Transverse colon (tissue), 4 donors: ENCODE results near the gene SNRNP70. TPM values are rescaled to one million over a fixed set of nuclear protein-coding genes. Genes with fewer than 3 reads are reported as not detected.

Experiments used
- DNase-seq: peaks from one replicate; pipeline ENCODE4 v3.0.0-alpha.2; 2019
- H3K27ac ChIP-seq, 4 donors: fragments of 200-600 bp; sonication (generic); 2 replicates each; pipeline ENCODE4 v1.5.1; 2016 to 2018; ENCODE audit warnings: inconsistent platforms in 4 of 4
- H3K27me3 ChIP-seq: fragments of 200-600 bp; sonication (generic); 2 replicates; pipeline ENCODE4 v1.5.1; 2017; ENCODE audit warnings: inconsistent platforms
- H3K36me3 ChIP-seq, 4 donors: fragments of 200-600 bp; sonication (generic); 2 replicates each; pipeline ENCODE4 v1.5.1; 2017 to 2019; ENCODE audit warnings: inconsistent platforms in 4 of 4
- H3K4me1 ChIP-seq, 4 donors: fragments of 200-600 bp; sonication (generic); 2 replicates each; pipeline ENCODE4 v1.5.1; 2017 to 2020; ENCODE audit warnings: inconsistent platforms in 4 of 4
- H3K4me3 ChIP-seq, 4 donors: fragments of 200-600 bp; sonication (generic); 1 replicate in 1 of 4; 2 replicates in 3 of 4; pipeline versions ENCODE4 v1.5.1 to v1.6.1; 2017 to 2019; ENCODE audit warnings: inconsistent platforms in 4 of 4
- H3K9me3 ChIP-seq, 2 donors: fragments of 200-600 bp; sonication (generic); 2 replicates each; pipeline ENCODE4 v1.5.1; 2017 to 2019; ENCODE audit warnings: inconsistent platforms in 2 of 2
- EP300 ChIP-seq: sonication (generic); formaldehyde crosslinking; IDR thresholded peaks from one replicate; pipeline ENCODE4 v1.6.1; 2017; ENCODE audit warnings: antibody characterized with exemption, low read depth
- POLR2A ChIP-seq: fragments of 450-650 bp; IDR thresholded peaks from one replicate; pipeline ENCODE4 v1.6.1; 2016; ENCODE audit warnings: antibody characterized with exemption, mild to moderate bottlenecking, moderate library complexity
- POLR2AphosphoS5 ChIP-seq, 3 donors: sonication (generic); formaldehyde crosslinking; IDR thresholded peaks; one replicate each; pipeline ENCODE4 v1.6.1; 2016; ENCODE audit warnings: antibody characterized with exemption in 3 of 3
- WGBS, 2 donors: methylation state at CpG; one replicate each; pipeline ENCODE4 v1.1.5; 2018; ENCODE audit warnings: low coverage in 1 of 2; 5-methylcytosine and 5-hydroxymethylcytosine counted together
- in situ Hi-C, 4 donors: fragments of 200-750 bp; cut with MboI; loops; one replicate each; pipeline versions ENCODE4 v1.15.0 to v1.15.1; 2017; ENCODE audit warnings: low sequenced_read_pairs in 3 of 4, low pct_ligation_motif_present in 1 of 4, low pct_unique_long_range_greater_than_20kb in 1 of 4
- intact Hi-C: fragments of 100-400 bp; cut with DNase I; formaldehyde crosslinking; loops from one replicate; pipeline ENCODE4 v1.15.1; 2023; ENCODE audit warnings: low total_unique reads
- total RNA-seq, 4 donors: library from RNA; depleted of rRNA; stranded (reverse); fragments of >200 nt; gene quantifications; one replicate each; pipeline ENCODE4 v1.1.0, GENCODE V29; 2016
- TF ChIP-seq, protein P1 (sequence below), 5 experiments: fragments of 200-600 bp in 3 of 5; fragments of 450-650 bp in 2 of 5; sonication (generic) in 3 of 5; IDR thresholded peaks; 1 replicate in 2 of 5; 2 replicates in 3 of 5; pipeline ENCODE4 v1.5.1; 2016 to 2017; ENCODE audit warnings: antibody characterized with exemption in 5 of 5, inconsistent platforms in 3 of 5, mild to moderate bottlenecking in 2 of 5, moderate library complexity in 1 of 5

Gene SNRNP70
- total RNA-seq, 4 donors from 2014 or later = 216 to 682 (median 292) TPM

- Histone ChIP-seq H3K27ac (no peak overlapping the region), H3K9me3 (no peaks in the 10 kb centered on the region), H3K4me1 (no peaks in the 10 kb centered on the region), H3K27me3 (no peaks in the 10 kb centered on the region), H3K36me3 (peaks cover 0 to 73% (median 27%) of the 10 kb centered on the region in 4 donors), H3K4me3 (no peak overlapping the region)
- in situ Hi-C loops (no loop called here), intact Hi-C loops (no loop called here)
- TF ChIP-seq POLR2AphosphoS5 (IDR thresholded peaks at IDR 0.05) (no peak), EP300 (no peak), POLR2A (no peak)
- TF ChIP-seq, protein P1, sequence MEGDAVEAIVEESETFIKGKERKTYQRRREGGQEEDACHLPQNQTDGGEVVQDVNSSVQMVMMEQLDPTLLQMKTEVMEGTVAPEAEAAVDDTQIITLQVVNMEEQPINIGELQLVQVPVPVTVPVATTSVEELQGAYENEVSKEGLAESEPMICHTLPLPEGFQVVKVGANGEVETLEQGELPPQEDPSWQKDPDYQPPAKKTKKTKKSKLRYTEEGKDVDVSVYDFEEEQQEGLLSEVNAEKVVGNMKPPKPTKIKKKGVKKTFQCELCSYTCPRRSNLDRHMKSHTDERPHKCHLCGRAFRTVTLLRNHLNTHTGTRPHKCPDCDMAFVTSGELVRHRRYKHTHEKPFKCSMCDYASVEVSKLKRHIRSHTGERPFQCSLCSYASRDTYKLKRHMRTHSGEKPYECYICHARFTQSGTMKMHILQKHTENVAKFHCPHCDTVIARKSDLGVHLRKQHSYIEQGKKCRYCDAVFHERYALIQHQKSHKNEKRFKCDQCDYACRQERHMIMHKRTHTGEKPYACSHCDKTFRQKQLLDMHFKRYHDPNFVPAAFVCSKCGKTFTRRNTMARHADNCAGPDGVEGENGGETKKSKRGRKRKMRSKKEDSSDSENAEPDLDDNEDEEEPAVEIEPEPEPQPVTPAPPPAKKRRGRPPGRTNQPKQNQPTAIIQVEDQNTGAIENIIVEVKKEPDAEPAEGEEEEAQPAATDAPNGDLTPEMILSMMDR (IDR thresholded peaks at IDR 0.05) = no peak
- WGBS, 2 donors = 89% methylated on average over 33 of the region's 33 CpGs; no CpG with 5 or more reads in 1 of the 2 donors
- no peak for DNase-seq
These were observed 18.3 kb downstream of the SNRNP70 start for GRCh38 chr19:49103331-49104085.

DNA sequence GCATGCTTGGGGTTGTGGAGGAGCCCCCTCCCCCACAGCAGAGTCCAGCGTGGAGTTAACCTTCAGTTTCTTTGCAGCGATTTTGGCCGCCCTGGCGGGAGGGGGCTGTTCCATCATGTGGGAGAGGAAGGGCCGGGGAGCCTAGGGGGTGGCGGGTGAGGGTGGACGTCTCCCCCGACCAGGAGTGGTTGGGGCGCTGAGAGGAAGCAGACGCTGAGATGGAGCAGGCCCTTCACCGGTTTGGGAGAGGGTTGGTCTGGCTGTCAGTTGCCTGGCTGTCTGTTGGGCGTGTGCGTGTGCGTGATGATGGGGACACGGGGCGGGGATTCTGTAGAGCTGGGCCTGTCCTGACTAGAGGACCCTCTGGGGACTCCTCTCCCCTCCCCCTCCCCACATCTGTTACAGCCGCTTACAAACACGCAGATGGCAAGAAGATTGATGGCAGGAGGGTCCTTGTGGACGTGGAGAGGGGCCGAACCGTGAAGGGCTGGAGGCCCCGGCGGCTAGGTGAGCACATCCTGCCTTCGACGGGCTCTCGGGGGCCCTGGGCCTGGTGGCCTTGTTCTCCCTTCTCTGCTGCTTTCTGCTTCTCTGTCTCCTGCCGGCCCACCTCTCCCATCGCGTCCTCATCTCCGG is 19.1 kb downstream of the SNRNP70 start:
- in situ Hi-C loops = no loop called here
- H3K9me3 ChIP-seq = no peaks in the 10 kb centered on the region
- WGBS, 2 donors = 74% methylated on average over 27 of the region's 30 CpGs; no CpG with 5 or more reads in 1 of the 2 donors
- H3K4me1 ChIP-seq = no peaks in the 10 kb centered on the region
- no peak overlapping the region for H3K4me3 ChIP-seq
- TF ChIP-seq POLR2A (no peak), POLR2AphosphoS5 (IDR thresholded peaks at IDR 0.05) (no peak), EP300 (no peak)
- TF ChIP-seq, protein P1 (IDR thresholded peaks at IDR 0.05) = no peak
- H3K36me3 ChIP-seq = peaks cover 0 to 66% (median 22%) of the 10 kb centered on the region in 4 donors
- intact Hi-C loops = no loop called here
- H3K27me3 ChIP-seq = no peaks in the 10 kb centered on the region
- no peak for DNase-seq
- no peak overlapping the region for H3K27ac ChIP-seq

GRCh38 chr19:49106648-49107135 is 21.4 kb downstream of the SNRNP70 start:
- intact Hi-C loops = no loop called here
- TF ChIP-seq, protein P1 (IDR thresholded peaks at IDR 0.05) = peak; percentile 71 to 82 (median 76)
- TF ChIP-seq EP300 (no peak), POLR2AphosphoS5 (IDR thresholded peaks at IDR 0.05) (no peak)
- Histone ChIP-seq H3K9me3 (no peaks in the 10 kb centered on the region), H3K36me3 (peaks cover 0 to 48% (median 15%) of the 10 kb centered on the region in 4 donors), H3K4me1 (peaks cover 0 to 4% (median 0%) of the 10 kb centered on the region in 4 donors), H3K27ac (no peak overlapping the region), H3K27me3 (no peaks in the 10 kb centered on the region), H3K4me3 (no peak overlapping the region)
- 40 to 62% methylated on average over 1 to 12 of the region's 12 CpGs for WGBS, 2 donors
- DNase-seq = peak; percentile 61
- in situ Hi-C loops = no loop called here

DNA sequence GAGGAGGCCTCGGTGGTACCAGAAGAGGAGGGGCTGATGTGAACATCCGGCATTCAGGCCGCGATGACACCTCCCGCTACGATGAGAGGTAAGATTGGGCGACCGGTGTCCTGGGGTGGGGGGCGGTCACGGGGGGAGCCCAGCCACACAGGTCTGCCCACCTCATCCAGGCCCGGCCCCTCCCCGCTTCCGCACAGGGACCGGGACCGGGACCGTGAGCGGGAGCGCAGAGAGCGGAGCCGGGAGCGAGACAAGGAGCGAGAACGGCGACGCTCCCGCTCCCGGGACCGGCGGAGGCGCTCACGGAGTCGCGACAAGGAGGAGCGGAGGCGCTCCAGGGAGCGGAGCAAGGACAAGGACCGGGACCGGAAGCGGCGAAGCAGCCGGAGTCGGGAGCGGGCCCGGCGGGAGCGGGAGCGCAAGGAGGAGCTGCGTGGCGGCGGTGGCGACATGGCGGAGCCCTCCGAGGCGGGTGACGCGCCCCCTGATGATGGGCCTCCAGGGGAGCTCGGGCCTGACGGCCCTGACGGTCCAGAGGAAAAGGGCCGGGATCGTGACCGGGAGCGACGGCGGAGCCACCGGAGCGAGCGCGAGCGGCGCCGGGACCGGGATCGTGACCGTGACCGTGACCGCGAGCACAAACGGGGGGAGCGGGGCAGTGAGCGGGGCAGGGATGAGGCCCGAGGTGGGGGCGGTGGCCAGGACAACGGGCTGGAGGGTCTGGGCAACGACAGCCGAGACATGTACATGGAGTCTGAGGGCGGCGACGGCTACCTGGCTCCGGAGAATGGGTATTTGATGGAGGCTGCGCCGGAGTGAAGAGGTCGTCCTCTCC is 22.6 kb downstream of the SNRNP70 start:
- TF ChIP-seq, protein P1 (IDR thresholded peaks at IDR 0.05) = no peak
- TF ChIP-seq POLR2AphosphoS5 (IDR thresholded peaks at IDR 0.05) (no peak), EP300 (no peak), POLR2A (no peak)
- DNase-seq = no peak
- H3K27ac ChIP-seq = no peak overlapping the region
- no peaks in the 10 kb centered on the region for H3K9me3 ChIP-seq
- WGBS, 2 donors = 93 to 97% methylated on average over 28 to 93 of the region's 93 CpGs
- intact Hi-C loops = no loop called here
- H3K27me3 ChIP-seq = no peaks in the 10 kb centered on the region
- H3K4me1 ChIP-seq = peaks cover 0 to 4% (median 0%) of the 10 kb centered on the region in 4 donors
- in situ Hi-C loops = no loop called here
- no peak overlapping the region for H3K4me3 ChIP-seq
- H3K36me3 ChIP-seq = peaks cover 0 to 38% (median 9%) of the 10 kb centered on the region in 4 donors
